ENCODE data around the gene ARHGAP32. TPM values are rescaled to one million over a fixed set of nuclear protein-coding genes. Genes with fewer than 3 reads are reported as not detected.
"Not testable (repeated sequence)": the region's sequence is repeated elsewhere in the genome, so short reads cannot be mapped to it uniquely, and the experiment has no call there.

The ARHGAP32 gene
- polyA plus RNA-seq, 3 donors, result 15.4 to 20.5 (median 19.6) TPM

GRCh38 chr11:129035244-129035643, 156.9 kb downstream of the ARHGAP32 start:
- no peak for DNase-seq

GRCh38 chr11:129034001-129034400, 158.1 kb downstream of the ARHGAP32 start:
- DNase-seq, result no peak

DNA sequence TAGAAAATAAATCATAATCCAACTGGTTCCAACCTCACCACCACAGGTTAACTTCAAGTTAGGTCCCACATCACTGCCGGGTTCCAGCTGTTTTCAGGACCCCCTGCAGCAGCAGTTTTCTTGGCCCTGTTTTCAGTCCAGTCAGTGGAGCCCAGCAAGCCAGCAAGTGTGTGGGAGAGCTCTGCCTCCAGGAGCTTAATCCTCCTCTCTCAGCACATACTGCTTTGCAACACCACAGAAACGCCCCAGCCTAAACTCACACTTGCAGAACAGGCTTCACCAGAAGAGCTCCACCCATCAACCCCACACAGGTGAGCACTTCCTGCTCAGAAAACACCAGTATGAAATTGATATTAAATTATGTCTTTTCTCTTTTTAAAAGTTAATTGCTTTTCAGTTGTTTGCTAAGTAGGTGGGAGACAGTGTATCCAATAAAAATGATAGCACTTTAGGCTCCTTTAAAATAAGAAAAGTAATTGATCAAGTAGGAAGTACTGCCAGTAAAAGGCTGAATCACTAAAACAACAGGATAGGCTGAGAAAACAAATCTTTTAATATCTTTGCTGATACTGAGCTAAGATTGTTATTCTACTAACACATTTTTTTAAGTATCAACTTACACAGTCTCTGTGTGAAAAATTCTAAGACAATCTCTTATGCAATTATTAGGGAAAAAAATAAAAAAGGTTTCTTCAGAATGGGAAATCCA, 168.0 kb downstream of the ARHGAP32 start:
- DNase-seq, result peak; percentile 30

GRCh38 chr11:129021295-129021694, 170.8 kb downstream of the ARHGAP32 start:
- no peak for DNase-seq

DNA sequence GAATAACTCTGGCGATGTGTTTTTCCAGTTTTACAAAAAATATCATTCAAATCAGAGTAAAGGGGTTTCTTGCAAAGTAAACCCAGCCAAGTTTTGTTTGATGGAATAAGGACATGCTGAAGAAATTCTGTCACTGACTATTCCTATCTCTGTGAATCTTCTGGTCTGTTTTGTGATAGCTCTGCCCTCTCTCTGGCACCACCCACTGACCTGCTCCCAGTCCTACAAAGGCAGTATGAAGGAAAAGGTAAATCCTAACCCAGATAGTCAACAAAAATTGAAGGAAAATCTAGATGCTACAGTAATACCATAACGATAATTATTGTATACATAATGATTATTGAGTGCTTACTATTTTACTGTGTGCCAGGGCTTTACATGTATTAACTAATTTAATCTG, 173.1 kb downstream of the ARHGAP32 start:
- DNase-seq, result no peak

DNA sequence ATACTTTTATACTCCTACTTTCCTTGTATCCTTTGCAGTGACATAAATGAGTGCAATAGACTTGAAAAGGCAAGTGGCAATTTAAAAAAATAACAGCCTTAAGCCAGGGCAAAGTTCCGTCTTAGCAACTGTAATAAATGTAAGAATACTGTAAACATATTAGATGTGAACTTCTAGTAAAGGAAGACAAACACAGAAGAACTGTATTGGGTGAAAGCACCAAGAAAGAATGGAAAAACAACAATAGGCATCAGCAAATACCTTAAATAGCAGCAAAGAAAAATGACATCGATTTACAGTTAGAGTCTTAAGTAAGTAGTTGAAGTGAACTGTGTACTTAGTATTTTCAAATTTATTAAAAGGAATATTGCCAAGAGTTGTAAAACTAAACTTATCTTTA, 174.0 kb downstream of the ARHGAP32 start:
- DNase-seq, result no peak

DNA sequence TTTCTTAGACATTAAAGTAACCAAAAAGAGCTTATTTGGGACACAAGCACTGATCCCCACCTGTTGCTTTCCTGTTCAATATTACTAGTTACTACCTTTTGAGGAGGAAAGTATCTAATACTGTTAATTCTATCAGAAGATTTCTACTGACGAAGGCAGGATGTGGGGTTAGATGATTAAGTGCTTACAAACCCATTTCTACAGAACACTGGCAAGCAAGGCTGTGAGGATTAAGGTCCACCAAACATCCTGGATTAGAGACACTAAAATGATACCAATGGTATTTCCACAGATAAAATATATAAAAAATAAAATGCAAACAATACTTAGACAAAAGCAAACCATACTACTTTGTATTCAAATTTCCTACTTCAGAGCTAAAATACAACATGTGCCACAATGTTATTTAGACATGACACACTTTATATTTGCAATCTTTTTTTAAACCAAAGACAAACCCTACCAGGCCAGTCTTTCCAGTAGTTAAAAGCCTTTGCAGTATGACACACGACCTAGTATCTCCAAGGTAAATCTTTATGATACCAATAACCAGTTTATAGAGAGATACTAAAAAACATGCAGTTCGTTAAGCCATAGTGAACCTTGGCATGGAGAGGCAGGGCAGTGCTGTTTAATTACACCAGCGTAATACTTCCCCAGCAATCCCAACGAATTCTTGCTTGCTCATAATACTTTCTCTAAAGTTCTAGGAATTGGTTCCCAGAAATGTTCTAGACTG, 178.2 kb downstream of the ARHGAP32 start:
- no peak for DNase-seq

DNA sequence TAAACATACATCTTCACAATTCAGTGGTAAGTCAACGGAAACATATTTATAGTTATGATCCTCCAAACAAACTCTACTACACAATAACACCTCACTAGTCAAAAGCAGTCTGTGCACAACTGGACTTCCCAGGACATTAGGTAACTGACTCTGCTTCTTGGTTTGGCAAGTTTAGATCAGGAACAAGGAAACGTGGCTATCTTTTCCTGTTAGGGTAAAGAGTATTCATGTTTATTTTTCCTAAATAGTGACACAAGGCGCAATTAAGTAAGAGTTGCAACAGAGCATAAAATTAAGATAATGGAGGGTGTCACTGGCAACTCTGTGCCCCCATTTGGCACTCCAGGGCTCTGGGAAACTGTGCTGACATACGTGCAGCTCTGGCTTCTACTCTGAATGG, 179.2 kb downstream of the ARHGAP32 start:
- no peak for DNase-seq

GRCh38 chr11:129006161-129006560, 186.0 kb downstream of the ARHGAP32 start:
- DNase-seq, result no peak

DNA sequence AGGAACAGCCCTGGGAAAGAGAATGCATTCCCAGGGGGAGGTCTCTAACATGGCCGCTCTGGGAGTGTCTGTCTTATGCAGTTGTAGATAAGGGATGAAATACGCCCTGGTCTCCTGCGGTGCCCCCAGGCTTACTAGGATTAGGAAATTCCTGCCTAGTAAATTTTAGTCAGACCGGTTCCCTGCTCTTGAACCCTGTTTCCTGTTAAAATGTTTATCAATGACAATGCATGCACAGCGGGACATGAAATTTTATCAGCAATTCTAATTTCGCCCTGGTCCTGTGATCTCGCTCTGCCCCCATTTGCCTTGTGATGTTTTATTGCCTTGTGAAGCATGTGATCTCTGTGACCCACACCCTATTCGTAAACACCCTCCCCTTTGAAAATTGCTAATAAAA, 193.0 kb downstream of the ARHGAP32 start:
- not testable (repeated sequence) for DNase-seq

GRCh38 chr11:128988242-128988970, 203.7 kb downstream of the ARHGAP32 start:
- DNase-seq, result no peak

GRCh38 chr11:128985880-128986279, 206.2 kb downstream of the ARHGAP32 start:
- no peak for DNase-seq

DNA sequence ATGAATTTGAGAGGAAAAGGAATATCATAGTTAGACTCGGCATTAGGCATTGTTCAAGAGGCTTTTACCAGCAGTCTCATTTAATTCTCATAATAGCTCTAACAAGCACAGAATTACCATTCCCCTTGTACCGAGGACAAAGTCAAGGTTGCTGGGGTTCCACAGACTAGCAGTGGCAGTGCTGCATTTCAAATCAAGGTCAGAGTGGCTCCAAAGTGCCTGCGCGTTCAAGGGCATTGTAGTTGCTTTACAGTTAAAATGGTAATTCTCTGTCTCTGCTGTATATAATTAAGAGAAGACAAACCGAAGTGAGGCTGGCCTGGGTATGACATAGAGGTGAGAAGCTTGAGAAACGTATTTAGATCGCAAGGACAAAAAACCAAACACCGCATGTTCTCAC, 209.1 kb downstream of the ARHGAP32 start:
- no peak for DNase-seq

GRCh38 chr11:128981254-128981653, 210.9 kb downstream of the ARHGAP32 start:
- no peak for DNase-seq

- DNase-seq, result no peak
Measured at GRCh38 chr11:128970598-128971190, 221.4 kb downstream of the ARHGAP32 start.

DNA sequence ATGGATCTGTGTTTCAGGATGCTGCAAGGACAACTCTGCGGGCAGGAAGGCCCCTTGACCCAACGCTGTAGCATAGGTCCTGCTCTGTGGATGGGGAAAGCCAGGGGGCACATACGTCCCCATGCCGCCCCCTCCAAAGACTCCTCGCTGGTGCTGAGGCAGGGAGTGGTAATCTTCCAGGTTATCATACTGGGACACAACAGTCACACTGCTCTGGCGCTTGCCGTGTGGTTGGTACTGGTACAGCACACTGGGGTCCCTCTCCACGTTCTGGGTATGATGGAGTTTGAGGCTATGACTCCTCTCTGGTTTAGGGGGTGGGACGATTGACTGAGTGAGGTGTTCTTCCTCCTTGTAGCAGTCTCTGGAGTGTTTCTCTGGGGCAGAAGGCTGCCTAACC, 223.2 kb downstream of the ARHGAP32 start:
- no peak for DNase-seq

GRCh38 chr11:128967578-128967977, 224.5 kb downstream of the ARHGAP32 start:
- DNase-seq, result no peak

- no peak for DNase-seq
Measured at GRCh38 chr11:128965485-128965884, 226.6 kb downstream of the ARHGAP32 start.

GRCh38 chr11:128964463-128964930, 227.6 kb downstream of the ARHGAP32 start:
- DNase-seq, result no peak

DNA sequence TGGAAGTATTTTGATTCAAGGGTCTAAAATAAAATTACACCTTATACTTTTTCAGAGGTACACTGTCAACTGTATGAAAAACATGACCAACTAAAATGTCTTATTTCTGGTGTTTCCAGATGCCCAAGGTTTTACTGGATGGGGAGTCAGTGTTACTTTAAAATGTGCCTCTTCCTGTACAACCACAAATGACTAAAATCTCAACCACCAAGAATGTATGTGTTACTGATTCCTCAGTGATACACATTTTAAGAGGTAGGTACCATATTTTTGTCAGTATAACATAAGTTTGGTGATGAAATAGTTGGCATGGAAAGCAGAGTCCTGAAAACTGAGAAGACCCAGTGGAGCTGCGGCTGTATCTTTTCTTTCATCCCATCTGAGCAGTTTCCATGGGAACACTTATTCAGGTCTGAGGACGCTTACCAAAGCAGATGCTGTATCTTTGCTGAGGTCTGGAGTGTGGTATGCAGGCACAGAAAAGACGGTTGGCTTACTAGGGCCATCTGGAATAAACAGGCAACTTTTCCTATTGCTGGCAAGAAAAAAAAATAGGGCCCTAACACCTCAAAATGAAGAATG, 228.3 kb downstream of the ARHGAP32 start:
- no peak for DNase-seq

DNA sequence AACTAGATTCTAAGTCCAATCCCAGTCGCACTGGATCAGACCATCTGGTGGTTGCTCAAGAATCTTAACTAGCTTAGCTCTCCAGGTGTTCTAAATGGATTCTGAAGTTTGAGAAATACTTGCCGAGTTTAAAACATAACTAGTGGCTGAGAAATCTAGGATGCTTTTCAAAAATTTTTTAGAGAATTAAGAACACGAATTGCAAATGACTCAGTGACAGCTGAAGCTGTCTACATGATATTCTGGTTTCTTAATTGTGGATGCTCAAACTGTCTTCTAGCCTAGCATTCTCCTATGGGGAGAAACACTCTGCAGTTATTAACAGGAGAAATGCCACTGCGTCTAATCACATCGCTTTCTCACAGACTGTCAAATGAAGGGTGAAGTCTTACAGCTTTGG, 229.2 kb downstream of the ARHGAP32 start:
- no peak for DNase-seq

DNA sequence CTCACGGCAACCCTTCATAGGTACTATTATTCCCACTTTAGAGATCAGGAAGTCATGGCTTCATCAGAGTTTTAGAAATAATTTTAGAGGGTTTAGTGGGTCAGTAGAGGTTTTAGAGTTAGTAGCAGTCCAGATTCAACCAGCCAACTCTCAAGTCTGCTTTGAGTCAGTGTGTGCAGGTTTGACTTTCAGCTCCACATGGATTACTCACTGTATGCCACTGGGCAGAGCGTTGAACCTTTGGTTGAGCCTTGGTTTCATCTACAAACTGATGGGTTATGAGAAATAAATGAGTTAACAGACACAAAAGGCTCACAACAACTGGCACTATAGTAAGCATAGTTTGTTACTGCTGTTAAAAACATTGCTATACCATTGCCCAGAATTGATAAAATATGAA, 230.5 kb downstream of the ARHGAP32 start:
- no peak for DNase-seq

Measured in renal pelvis (tissue), 4 donors.